ENCODE data around the gene ATXN7L3. TPM values are rescaled to one million over a fixed set of nuclear protein-coding genes. Genes with fewer than 3 reads are reported as not detected.

The ATXN7L3 gene
- total and polyA plus RNA-seq, 9 of the 15 experiments (the other 6 are each of a cell fraction or from before 2014, with no cell fraction given): 0.62 to 66.1 (median 33.2) TPM

DNA sequence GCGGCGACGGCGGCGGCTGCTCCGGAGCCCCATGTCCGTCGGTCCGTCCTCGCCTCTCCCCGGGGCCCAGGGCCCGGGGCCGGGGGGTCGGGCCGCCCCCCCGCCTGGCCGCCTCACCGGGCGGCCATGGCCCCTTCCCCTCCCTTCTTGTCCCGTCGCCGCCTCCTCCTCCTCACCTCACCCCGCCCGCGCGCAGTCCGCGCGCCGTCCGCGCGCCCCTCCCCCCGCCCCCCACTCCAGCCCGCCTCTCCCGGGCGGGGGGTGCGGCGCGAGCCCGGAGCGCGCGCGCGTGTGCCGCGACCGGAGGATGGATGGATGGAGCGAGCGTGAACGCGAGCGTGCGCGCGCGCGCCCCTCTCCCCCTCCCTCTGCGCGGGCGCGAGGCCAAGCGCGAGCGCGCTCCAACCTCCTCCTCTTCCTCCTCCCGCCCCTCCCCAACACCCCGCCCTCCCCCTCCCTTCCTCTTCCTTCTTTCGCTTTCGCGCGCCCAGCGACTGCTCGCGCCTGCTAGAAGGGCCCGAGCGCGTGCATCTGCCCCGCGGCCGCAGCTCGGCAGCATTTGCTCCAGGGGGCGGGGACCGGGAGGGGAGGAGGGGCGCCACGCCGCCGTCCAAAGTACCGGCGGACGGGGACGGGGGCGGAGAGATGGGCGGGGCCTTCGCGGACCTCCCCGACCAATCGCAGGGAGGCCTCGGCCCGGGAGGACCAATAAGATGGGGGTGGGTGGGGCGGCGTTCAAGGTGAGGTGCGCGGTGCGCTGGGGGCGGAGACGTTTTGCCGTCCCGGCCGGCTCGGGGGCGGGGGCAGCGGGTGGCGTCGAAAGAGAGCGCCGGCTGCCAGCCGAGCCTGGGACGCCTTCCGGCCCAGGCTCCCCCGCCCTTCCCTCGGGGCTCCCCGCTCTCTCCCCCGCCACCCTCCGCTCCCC, at the start of gene ATXN7L3 (continued):
- TF ChIP-seq ETV6 (IDR thresholded peaks at IDR 0.05; ENCODE audit: borderline replicate concordance in 1 of 2, low read depth in 2 of 2, low read length in 1 of 2) (no peak), ETV6 (CRISPR knock-in tag; IDR thresholded peaks at IDR 0.05; ENCODE audit: borderline replicate concordance) (no peak), FOSL1 (tag; conservative IDR thresholded peaks at IDR 0.05) (no peak; the same call in 1 of the 2 replicates), ZNF165 (CRISPR knock-in tag; IDR thresholded peaks at IDR 0.05; ENCODE audit: borderline replicate concordance) (no peak), NR2C1 (IDR thresholded peaks at IDR 0.05) (no peak), NR2C1 (tag; IDR thresholded peaks at IDR 0.05) (no peak), ZNF699 (CRISPR knock-in tag; IDR thresholded peaks at IDR 0.05; ENCODE audit: insufficient replicate concordance) (no peak), THRAP3 (IDR thresholded peaks at IDR 0.05; ENCODE audit: borderline replicate concordance) (no peak), PTBP1 (IDR thresholded peaks at IDR 0.05; ENCODE audit: low read depth, low read length) (no peak), PTTG1 (tag; IDR thresholded peaks at IDR 0.05; ENCODE audit: low read depth) (no peak), ZNF507 (tag; conservative IDR thresholded peaks at IDR 0.05) (no peak), SIN3A (IDR thresholded peaks at IDR 0.05; ENCODE audit: borderline replicate concordance in 2 of 2, control insufficient read depth in 1 of 2, low read depth in 2 of 2, low read length in 2 of 2) (peak; percentile 3 to 8; a peak in 1 of 4 replicates), MED1 (CRISPR knock-in tag; IDR thresholded peaks at IDR 0.05; ENCODE audit: borderline replicate concordance) (no peak), ZNF717 (CRISPR knock-in tag; IDR thresholded peaks at IDR 0.05) (no peak), ARHGAP35 (IDR thresholded peaks at IDR 0.05; ENCODE audit: partially characterized antibody) (no peak)
- TF ChIP-seq, protein P1, sequence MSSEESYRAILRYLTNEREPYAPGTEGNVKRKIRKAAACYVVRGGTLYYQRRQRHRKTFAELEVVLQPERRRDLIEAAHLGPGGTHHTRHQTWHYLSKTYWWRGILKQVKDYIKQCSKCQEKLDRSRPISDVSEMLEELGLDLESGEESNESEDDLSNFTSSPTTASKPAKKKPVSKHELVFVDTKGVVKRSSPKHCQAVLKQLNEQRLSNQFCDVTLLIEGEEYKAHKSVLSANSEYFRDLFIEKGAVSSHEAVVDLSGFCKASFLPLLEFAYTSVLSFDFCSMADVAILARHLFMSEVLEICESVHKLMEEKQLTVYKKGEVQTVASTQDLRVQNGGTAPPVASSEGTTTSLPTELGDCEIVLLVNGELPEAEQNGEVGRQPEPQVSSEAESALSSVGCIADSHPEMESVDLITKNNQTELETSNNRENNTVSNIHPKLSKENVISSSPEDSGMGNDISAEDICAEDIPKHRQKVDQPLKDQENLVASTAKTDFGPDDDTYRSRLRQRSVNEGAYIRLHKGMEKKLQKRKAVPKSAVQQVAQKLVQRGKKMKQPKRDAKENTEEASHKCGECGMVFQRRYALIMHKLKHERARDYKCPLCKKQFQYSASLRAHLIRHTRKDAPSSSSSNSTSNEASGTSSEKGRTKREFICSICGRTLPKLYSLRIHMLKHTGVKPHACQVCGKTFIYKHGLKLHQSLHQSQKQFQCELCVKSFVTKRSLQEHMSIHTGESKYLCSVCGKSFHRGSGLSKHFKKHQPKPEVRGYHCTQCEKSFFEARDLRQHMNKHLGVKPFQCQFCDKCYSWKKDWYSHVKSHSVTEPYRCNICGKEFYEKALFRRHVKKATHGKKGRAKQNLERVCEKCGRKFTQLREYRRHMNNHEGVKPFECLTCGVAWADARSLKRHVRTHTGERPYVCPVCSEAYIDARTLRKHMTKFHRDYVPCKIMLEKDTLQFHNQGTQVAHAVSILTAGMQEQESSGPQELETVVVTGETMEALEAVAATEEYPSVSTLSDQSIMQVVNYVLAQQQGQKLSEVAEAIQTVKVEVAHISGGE (CRISPR knock-in tag; IDR thresholded peaks at IDR 0.05): peak in 1 of 3 experiments; percentile 86; a peak in 2 of 6 replicates
- TF ChIP-seq, protein P2, sequence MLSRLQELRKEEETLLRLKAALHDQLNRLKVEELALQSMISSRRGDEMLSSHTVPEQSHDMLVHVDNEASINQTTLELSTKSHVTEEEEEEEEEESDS (CRISPR knock-in tag; IDR thresholded peaks at IDR 0.05): no peak
- TF ChIP-seq, protein P3, sequence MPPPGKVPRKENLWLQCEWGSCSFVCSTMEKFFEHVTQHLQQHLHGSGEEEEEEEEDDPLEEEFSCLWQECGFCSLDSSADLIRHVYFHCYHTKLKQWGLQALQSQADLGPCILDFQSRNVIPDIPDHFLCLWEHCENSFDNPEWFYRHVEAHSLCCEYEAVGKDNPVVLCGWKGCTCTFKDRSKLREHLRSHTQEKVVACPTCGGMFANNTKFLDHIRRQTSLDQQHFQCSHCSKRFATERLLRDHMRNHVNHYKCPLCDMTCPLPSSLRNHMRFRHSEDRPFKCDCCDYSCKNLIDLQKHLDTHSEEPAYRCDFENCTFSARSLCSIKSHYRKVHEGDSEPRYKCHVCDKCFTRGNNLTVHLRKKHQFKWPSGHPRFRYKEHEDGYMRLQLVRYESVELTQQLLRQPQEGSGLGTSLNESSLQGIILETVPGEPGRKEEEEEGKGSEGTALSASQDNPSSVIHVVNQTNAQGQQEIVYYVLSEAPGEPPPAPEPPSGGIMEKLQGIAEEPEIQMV (tag; conservative IDR thresholded peaks at IDR 0.05; ENCODE audit: low read depth): no peak

Measured in K562 (cell line).